Raji (cell line): ENCODE data around the gene TTLL5.

Experiments
- POLR2A ChIP-seq: IDR thresholded peaks from 2 replicates; pipeline ENCODE4 v1.6.1; 2011; ENCODE audit warnings: low read depth, low read length, control low read depth; ENCODE audit not compliant: insufficient read depth

TTLL5 gene

DNA sequence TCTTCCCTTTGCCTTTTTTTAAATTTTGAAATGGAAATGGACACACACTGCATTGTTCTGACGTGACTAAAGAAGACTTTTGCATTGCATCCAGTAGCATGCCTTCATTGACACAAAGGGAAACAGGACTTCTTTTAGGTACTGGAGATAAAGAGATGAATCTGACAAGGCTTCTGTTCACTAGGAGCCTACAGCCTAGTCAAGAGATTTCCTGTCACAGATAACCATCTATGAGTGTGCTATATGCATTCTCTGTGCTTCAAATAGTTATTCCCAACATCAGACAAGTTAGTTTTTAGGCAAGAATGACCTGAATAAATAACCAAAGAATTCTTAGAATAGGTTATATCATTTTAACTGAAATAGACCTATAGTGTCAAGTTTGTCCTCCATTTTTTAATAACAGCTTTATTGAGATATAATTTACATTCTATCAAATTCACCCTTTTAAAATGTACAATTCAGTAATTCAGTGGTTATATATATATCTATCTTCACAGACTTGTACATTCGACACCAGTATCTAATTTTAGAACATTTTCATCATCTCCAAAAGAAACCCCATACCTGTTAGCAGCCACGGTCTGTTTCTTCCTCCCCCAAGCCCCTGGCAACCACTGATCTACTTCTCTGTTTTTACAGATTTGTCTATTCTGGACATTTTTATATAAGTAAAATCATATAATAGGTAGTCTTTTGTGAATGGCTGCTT is 122.7 kb downstream of the TTLL5 start:
- TF ChIP-seq POLR2A: no peak

DNA sequence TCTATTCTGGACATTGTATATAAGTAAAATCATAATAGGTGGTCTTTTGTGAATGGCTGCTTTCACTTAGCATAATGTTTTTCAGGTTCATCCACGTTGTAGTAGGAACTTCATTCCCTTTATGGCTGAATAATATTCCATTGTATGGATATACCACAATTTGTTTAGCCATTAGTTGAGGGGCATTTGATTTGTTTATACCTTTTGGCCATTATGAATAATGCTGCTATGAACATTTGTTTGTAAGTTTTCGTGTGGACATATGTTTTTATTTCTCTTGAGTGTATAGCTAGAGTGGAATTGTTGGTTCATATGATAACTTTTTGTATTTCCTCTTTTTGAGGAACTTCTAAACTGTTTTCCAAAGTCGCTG is 123.3 kb downstream of the TTLL5 start:
- TF ChIP-seq POLR2A: no peak

DNA sequence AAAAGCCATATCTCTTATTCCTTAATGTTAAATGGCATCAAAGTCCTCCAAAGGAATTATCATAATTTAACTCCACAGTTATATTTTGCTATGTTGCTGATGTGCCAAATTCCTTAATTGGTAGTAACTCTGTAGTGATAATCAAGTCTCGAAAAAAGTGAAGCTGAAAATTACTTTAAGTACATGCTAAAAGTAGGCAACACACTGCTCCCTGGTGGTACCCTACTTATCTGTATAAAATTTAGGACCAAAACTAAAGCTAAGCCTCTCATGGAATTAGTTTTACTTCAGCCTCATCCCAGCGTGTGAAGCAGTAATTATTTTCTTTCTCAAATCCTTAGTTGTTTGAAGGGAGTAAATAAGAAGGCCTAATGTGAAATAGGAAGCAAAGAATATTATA is 132.8 kb downstream of the TTLL5 start:
- no peak for TF ChIP-seq POLR2A

DNA sequence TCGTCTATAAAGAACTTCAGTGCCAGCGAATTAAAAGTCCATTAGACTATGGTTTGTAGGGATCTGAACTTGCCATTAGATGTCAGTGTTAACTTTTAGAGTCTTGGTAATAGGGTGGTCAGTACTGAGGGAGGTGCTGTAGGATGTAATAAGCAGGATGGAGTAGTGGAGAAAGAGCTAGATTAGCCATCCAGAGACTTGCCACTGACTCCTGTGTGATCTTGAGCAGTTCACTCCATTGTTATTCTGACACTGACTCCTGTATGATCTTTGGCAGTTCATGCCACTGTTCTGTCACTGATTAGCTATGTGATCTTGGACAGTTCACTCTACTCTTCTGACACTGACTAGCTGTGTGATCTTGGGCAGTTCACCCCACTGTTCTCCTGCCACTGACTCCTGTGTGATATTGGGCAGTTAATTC is 133.6 kb downstream of the TTLL5 start:
- no peak for TF ChIP-seq POLR2A

DNA sequence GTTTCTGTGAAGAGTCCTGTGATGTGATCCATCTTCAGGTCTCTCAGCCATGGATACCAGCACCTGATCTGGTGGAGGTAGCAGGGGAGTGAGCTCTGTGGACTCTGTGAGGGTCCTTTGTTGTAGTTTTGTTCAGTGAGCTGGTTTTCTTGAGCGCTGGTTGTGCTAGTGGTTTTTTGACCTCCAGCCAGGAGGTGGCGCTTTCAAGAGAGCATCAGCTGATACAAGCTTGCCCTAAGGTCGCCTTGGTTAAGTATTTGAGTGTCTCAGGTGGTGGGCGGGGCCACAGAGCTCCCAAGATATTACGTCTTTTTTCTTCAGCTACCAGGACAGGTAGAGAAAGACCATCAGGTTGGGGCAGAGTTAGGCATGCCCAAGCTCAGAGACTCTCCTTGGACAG is 139.7 kb downstream of the TTLL5 start:
- TF ChIP-seq POLR2A: no peak

DNA sequence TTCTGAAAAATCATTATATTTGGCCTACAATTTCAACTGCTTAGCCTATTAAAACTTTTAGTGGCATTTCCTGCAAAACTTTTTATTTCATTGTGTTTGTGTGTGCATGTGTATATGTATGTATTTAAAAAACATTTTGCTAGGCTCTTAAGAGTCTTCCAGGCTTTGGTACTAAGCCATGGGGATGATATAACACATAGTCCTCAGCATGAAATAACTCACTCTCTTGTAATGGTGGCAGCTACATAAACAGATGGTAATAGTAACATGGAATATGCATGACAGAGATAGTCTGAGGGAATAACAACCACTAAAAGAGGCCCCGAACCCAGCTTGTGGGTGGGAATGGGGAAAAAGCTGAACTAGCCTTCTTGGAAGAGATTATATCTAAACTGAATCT is 141.4 kb downstream of the TTLL5 start:
- no peak for TF ChIP-seq POLR2A

DNA sequence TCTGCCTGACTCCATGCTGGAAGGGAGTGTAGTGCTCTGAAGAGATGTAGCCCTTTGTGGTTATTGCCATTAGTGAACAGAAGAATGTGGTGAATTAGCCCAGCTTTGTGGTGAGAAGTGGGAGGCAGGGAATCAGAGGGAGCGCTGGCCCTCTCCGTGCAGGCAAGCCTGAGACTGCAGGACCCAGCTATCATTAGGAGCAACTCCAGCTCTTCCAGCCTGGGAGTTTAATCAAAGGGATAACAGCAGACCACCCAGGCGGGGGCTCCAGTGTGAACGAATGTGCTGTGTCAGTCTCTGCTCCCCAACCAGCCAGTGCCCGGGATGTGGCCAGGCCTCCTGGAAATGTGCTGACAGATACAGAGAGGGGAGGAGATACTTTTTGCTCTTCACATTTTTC is 142.7 kb downstream of the TTLL5 start:
- TF ChIP-seq POLR2A: no peak

DNA sequence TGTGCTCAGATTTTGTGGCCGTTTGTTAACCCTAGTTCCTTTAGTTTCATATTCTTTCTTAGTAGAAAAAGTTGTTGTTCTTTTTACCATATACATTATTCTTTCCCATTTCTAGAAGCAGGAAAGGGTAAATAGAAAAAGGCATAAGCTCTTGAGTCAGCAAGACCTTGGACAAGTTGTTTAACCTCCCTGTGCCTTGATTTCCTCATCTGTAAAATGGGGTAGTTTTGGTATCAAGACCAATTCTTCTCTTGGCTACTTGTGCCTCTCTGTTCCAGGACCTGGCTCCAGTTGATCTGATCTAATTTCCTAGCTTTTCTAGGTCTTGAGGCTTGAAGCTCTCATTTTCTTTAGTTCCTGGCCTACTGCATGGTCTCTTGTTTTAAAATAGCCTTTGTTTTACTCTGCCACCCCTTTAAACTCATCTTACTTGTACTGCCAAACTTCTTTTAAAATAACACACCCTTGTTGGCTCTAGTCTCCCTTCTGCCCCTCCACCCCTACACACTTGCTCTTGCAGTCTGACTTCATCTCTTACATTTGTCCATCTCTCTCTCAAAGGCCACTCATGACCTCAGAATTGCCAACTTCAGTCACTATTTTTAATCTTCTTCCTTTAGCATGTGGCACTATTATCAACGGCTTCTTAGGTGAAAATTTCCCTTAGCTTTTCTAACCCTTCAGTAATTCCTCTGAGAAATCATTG is 143.7 kb downstream of the TTLL5 start:
- TF ChIP-seq POLR2A: no peak

DNA sequence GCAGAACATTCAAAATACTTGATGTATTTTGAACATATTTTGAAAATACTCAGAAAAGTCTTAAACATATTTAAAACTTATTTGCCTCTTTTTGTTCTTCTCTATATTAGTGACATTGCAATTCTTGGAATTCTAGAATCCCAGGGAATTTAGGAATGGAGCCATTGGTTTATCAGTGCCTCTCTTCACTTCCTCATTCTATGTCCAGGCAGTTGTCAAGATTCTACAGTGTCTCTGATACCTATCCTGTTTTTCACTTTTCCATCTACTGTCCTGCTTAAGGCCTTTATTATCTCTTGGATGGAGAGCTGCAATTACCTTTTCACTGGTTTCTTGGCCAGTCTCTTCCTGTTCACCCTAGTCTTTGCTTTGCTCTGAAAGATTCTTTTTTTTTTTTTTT is 144.6 kb downstream of the TTLL5 start:
- TF ChIP-seq POLR2A: no peak

DNA sequence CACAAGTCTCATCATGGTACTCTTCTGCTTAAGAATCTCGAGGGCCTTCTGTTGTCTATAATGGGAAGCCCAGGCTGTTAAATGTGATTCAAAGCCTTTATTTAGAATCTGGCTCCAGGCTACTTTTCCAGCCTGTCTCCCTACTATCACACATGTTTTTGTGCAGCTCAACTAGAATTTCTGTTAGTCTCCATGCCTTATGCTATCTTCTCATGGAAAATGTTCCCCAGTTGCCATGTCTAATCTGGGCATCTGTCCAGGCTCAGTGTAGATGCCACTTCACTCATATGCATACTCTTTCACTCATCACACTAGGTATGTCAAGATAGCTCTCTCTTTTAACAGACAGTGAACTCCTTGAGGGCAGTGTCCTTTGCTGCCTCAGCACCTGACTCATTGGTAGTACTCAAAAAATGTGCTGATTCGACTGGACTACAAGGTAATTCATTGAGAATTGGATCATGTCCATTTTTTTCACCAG is 145.3 kb downstream of the TTLL5 start:
- no peak for TF ChIP-seq POLR2A

DNA sequence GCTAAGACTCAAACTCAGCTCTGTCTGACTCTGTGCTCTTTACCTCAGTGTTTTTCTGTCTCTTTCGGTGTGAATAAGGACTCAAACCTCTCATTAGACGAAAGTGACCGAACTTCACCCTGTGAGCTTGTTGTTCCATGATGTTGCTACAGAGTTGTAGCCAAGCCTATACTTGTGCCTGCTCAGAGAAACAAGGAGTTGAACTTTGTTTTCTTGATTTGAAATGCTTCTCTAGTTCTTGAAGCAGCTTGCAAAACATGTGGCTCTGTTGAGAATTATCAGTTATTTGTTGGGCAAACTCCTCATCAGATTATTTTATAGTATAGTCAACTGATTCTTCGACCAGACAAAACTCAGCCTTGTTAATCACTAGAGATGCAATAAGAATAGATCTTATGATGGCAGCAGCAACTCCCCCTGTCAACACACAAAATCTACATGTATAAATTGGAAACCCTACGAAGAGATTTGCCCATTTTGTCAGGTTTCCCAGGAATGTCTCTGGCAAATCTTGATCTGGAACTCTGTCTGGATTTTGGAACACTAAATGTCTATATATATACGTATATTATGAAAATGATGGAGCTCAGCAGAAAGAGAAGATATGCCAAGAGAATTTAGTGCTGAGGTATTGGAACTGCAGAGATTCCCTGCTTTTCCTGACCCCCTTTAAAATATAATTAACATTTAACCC is 146.8 kb downstream of the TTLL5 start:
- TF ChIP-seq POLR2A: no peak

DNA sequence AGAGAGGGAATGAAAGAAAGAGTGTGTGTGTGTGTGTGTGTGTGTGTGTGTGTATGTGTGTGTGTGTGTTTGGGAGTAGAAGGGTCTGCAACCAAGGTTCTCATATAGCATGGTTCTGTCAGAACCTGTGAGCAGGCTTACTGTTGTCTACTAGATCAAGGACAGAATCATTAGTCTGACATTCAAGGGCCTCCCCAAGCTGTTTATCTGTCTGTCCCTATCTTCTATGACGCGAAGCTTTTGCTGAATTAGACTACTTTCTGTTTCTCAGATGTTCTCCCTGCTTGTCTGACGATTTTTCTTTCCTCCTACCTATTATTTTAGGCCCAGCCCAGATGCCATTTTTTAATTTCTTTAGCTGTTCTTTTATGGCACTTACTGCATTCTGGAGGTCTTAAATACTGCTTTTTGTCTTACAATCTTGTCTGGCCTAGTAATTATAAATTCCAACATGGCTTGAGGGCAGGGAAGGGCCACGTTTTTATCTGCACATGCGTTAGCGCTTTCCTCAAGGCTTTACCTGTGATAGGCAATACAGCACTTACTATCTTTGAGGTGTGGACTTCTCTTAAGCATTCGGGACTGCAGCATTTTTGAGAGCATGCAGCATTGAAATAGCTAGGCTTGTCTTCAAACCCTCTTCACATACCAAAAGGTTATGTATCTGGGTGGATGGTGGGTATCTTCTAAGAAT is 150.2 kb downstream of the TTLL5 start:
- no peak for TF ChIP-seq POLR2A

DNA sequence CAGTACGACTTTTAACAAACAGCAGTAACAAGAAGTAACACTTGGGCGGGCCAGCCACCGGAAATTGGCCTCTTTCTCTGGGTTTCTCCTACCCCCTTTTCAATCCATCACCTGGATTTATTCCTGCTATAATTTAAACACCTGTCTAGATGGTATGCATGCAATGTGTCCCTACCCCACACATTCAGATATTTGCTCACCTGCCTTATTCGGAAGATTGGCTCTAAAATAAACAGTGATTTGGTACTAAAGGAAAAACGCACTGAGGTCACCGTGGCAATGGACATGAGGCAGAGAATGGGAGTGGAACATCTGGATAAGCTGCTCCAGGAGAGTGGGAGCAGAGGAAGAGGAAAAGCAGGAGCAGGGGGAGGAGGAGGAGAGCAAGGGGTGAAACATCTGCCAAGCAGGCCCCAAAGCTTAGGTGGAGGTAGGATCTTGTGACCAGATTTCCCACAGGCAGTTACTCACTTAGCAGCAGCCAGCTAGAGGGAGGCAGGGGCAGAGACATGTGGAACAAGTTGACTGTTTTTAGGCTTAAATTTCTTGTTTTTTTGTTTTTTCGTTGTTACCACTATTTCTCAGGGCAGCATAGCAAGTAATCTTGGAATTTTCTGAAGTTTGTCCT is 150.9 kb downstream of the TTLL5 start:
- TF ChIP-seq POLR2A: no peak

DNA sequence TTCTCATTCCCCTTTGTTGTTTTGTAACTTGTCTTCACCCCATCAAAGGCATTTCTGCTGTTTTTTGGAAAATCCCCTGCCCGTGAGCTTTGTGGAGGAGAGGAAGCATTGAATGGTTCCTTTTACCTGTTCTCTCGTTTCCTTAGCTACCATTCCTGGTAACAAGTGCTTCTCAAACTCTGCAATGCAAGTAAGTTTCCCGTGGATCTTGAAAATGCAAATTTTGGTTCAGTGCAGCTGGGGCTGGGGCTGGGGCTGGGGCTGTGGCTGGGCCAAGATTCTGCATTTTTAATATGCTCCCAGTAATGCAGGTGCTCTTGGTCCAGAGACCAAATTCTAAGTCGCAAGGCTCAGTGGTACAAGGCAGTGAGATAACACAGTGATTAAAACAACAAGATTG is 151.6 kb downstream of the TTLL5 start:
- TF ChIP-seq POLR2A: no peak

DNA sequence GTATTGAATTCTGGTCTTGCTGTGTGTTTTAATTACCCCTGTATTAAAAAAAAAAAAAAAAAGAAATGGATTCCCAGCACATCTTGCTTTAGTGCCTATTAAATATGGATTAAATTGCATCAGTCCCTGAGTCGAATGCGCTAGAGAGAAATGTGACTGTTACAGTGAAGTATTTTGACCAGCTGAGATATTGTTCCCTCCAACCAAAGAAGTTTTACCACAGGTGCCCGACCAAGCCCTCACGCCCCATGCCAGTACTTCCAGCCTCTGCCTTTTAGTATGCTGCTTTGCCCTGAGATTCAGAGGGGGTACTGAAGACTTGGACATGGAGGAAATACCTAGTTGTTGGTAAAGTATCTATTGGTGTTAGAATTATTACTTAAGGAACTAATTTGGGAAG is 159.7 kb downstream of the TTLL5 start:
- no peak for TF ChIP-seq POLR2A
